Glomerular visceral epithelial cell (primary cell): ENCODE measurements around the gene CFAP77.

Experiments
- DNase-seq: peaks from one replicate; pipeline ENCODE4 v3.0.0-alpha.2; 2016; ENCODE audit errors: extremely low spot score

The CFAP77 gene

GRCh38 chr9:132488626-132489025 is 78.6 kb downstream of the CFAP77 start:
- no peak for DNase-seq

GRCh38 chr9:132489536-132489935 is 79.5 kb downstream of the CFAP77 start:
- DNase-seq, result no peak

GRCh38 chr9:132494857-132495256 is 84.8 kb downstream of the CFAP77 start:
- DNase-seq, result no peak

GRCh38 chr9:132497731-132498130 is 87.7 kb downstream of the CFAP77 start:
- DNase-seq, result no peak

- no peak for DNase-seq
These were observed 88.7 kb downstream of the CFAP77 start for GRCh38 chr9:132498531-132499210.

GRCh38 chr9:132499251-132499650 is 89.2 kb downstream of the CFAP77 start:
- DNase-seq, result no peak

GRCh38 chr9:132500193-132500592 is 90.2 kb downstream of the CFAP77 start:
- DNase-seq, result no peak

GRCh38 chr9:132502480-132502879 is 92.5 kb downstream of the CFAP77 start:
- no peak for DNase-seq

GRCh38 chr9:132503116-132503515 is 93.1 kb downstream of the CFAP77 start:
- no peak for DNase-seq

GRCh38 chr9:132504488-132504887 is 94.5 kb downstream of the CFAP77 start:
- DNase-seq, result no peak

- DNase-seq, result no peak
These were observed 96.1 kb downstream of the CFAP77 start for GRCh38 chr9:132505991-132506655.

GRCh38 chr9:132506977-132507669 is 97.1 kb downstream of the CFAP77 start:
- DNase-seq, result no peak

- peak; percentile 62 for DNase-seq
These were observed 97.9 kb downstream of the CFAP77 start for GRCh38 chr9:132507670-132508469.

- DNase-seq, result no peak
These were observed 100.2 kb downstream of the CFAP77 start for GRCh38 chr9:132509928-132510874.

- DNase-seq, result no peak
These were observed 101.4 kb downstream of the CFAP77 start for GRCh38 chr9:132511191-132511999.

- DNase-seq, result no peak
These were observed 103.4 kb downstream of the CFAP77 start for GRCh38 chr9:132513416-132513815.

GRCh38 chr9:132514011-132514744 is 104.2 kb downstream of the CFAP77 start:
- DNase-seq, result no peak

GRCh38 chr9:132514821-132515220 is 104.8 kb downstream of the CFAP77 start:
- DNase-seq, result no peak

- DNase-seq, result no peak
These were observed 106.3 kb downstream of the CFAP77 start for GRCh38 chr9:132516301-132516700.
